HepG2 (cell line): ENCODE measurements around the gene KIAA0930. TPM values are rescaled to one million over a fixed set of nuclear protein-coding genes. Genes with fewer than 3 reads are reported as not detected.

ENCODE experiments used
- AKNA ChIP-seq: sonication (generic); formaldehyde crosslinking; IDR thresholded peaks from 2 replicates; pipeline ENCODE4 v1.4.0; 2020; ENCODE audit warnings: missing genetic modification reagents, borderline replicate concordance
- CEBPB ChIP-seq: IDR thresholded peaks from 2 replicates; pipeline ENCODE4 v1.6.1; 2011; ENCODE audit warnings: low read depth, low read length, improper control_type of control experiment, borderline replicate concordance
- E2F2 ChIP-seq: sonication (generic); formaldehyde crosslinking; IDR thresholded peaks from 2 replicates; pipeline ENCODE4 v1.4.0; 2020; ENCODE audit warnings: missing genetic modification reagents, borderline replicate concordance
- KDM4B ChIP-seq: sonication (generic); formaldehyde crosslinking; IDR thresholded peaks from 2 replicates; pipeline ENCODE4 v1.4.0; 2020; ENCODE audit warnings: missing genetic modification reagents
- MEIS1 ChIP-seq: sonication (generic); formaldehyde crosslinking; IDR thresholded peaks from 2 replicates; pipeline ENCODE4 v1.9.0; 2021; ENCODE audit warnings: mild to moderate bottlenecking, missing genetic modification reagents, moderate library complexity, borderline replicate concordance
- MYC ChIP-seq: sonication (generic); formaldehyde crosslinking; IDR thresholded peaks from 2 replicates; pipeline ENCODE4 v1.9.0; 2021; ENCODE audit warnings: missing genetic modification reagents, borderline replicate concordance
- THAP8 ChIP-seq: sonication (generic); formaldehyde crosslinking; IDR thresholded peaks from 2 replicates; pipeline ENCODE4 v1.5.1; 2020; ENCODE audit warnings: missing genetic modification reagents, mild to moderate bottlenecking, borderline replicate concordance
- ZNF121 ChIP-seq: sonication (generic); formaldehyde crosslinking; IDR thresholded peaks from 2 replicates; pipeline ENCODE4 v1.5.0; 2020; ENCODE audit warnings: mild to moderate bottlenecking, missing genetic modification reagents
- ZNF407 ChIP-seq: sonication (generic); formaldehyde crosslinking; IDR thresholded peaks from one replicate; pipeline ENCODE4 v1.5.1; 2020; ENCODE audit warnings: mild to moderate bottlenecking, missing genetic modification reagents; ENCODE audit errors: not compliant biosample characterization
- ZNF549 ChIP-seq: sonication (generic); formaldehyde crosslinking; IDR thresholded peaks from 2 replicates; pipeline ENCODE4 v1.5.0; 2020; ENCODE audit warnings: missing genetic modification reagents
- ZNF724P ChIP-seq: sonication (generic); formaldehyde crosslinking; IDR thresholded peaks from 2 replicates; pipeline ENCODE4 v1.8.0; 2022; ENCODE audit warnings: missing genetic modification reagents, borderline replicate concordance
- ZNF766 ChIP-seq: sonication (generic); formaldehyde crosslinking; IDR thresholded peaks from 2 replicates; pipeline ENCODE4 v1.5.0; 2020; ENCODE audit warnings: missing genetic modification reagents, borderline replicate concordance
- polyA plus RNA-seq, 8 experiments: library from polyadenylated mRNA; depleted of rRNA in 3 of 8; stranded (reverse) in 7 of 8; unstranded in 1 of 8; fragments of >200 nt; fragmentation: Illumina TruSeq in 4 of 8; extraction: Trizol in 4 of 8; gene quantifications; 2 replicates each; pipeline versions ENCODE4 v1.2.1 to v1.2.3, GENCODE V29; 2011 to 2016; ENCODE audit warnings: low read depth in 4 of 8, missing spikeins in 1 of 8, mixed read lengths in 1 of 8; ENCODE audit not compliant: insufficient read depth in 1 of 8
- total RNA-seq, 5 experiments: library from RNA; depleted of rRNA; stranded (reverse); fragments of >200 nt; fragmentation: Illumina TruSeq; extraction: Trizol; gene quantifications; 2 replicates each; pipeline ENCODE4 v1.2.3, GENCODE V29; 2016; ENCODE audit warnings: low read depth in 1 of 5

Gene KIAA0930
- total and polyA plus RNA-seq, 2 of the 13 experiments (the other 11 are each of a cell fraction or from before 2014, with no cell fraction given), result 27.0 to 38.2 TPM

GRCh38 chr22:45163451-45164269 is 77.0 kb downstream of the KIAA0930 start, which contains the start of gene NUP50 (continued):
- TF ChIP-seq ZNF407 (peak; percentile 73), AKNA (CRISPR knock-in tag) (no peak), ZNF549 (CRISPR knock-in tag) (no peak), CEBPB (no peak), E2F2 (CRISPR knock-in tag) (peak; percentile 88; the same call in 1 of the 2 replicates), MEIS1 (CRISPR knock-in tag) (peak; percentile 94), ZNF724P (peak; percentile 94; the same call in 1 of the 2 replicates), THAP8 (CRISPR knock-in tag) (no peak), MYC (CRISPR knock-in tag) (peak; percentile 96), ZNF121 (no peak), ZNF766 (CRISPR knock-in tag) (peak; percentile 87; the same call in 1 of the 2 replicates), KDM4B (CRISPR knock-in tag) (no peak)
